ENCODE data around the gene PERP.

- TF ChIP-seq CTCF (IDR thresholded peaks at IDR 0.05) (no peak), POLR2A (IDR thresholded peaks at IDR 0.05) (no peak)
These were observed 14.5 kb downstream of the PERP start for GRCh38 chr6:138092686-138093085.

Data from right lobe of liver (tissue), 4 donors.